Stimulated activated CD4-positive, alpha-beta T cell treated with anti-CD3 and anti-CD28 coated beads, Interleukin-12 subunit alpha, Interleukin-12 subunit beta, amount 100 ng/mL, for 4 hours (primary cell): Measurements from ENCODE around the gene NHEJ1.

ENCODE experiments used
- DNase-seq: peaks from one replicate; pipeline ENCODE4 v3.0.0-alpha.2; 2020

NHEJ1 gene

DNA sequence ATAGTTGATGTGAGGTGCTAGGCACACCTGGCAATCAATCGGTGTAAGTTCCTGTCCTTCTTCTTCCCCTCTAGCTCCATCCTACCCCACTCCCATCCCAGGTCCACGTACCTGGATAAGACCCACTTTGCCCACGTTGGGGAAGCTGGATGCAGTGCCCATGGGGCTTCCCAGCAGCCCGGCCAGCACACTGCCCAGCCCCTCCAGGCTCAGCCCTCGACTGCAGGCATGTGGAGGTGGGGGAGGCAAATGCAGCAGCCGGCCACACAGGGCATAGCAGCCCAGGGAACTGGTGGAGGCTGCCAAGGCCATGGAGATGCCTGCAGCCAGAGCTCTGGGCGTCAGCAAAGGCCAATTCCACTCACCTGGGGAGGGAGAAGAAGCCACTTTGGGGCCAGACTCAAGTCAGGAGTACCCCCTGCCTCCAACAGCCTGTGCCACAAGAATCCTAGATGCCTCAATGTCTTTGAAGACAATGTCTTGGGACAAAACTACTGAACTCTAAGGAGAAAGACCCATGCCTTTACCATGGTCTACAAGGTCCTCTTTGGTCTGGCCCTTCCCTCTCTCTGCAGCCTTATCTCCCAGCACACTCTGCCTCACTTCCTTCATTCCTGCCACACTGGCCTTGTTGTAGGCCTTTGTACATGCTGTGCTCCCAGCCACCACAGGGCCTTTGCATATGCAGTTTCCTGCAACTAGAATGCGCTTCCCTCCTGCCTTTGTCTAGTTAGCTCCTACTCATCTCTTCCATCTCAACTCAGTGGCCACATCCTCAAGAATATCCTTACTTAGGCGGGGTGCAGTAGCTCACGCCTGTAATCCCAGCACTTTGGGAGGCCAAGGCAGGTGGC is 4.7 kb upstream of the NHEJ1 start:
- no peak for DNase-seq

DNA sequence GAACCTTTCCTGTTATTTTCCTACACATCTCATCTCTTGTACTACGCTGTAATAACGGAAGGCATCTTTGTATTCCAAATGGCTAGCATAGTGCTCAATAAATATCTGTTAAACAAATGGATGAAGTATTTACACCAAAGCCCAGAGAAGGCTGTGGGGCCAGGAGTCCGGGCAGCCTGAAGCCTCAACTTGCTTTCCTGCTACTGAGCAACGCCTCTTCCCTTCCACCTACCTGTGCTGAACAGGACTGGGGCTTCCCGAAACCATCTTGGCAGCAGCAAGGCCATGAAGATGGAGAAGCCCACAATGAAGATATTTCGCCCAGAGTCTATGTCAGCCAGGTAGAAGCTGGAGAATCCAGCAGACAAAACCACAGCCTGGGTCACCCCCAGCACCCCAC is 2.5 kb upstream of the NHEJ1 start:
- DNase-seq = no peak

DNA sequence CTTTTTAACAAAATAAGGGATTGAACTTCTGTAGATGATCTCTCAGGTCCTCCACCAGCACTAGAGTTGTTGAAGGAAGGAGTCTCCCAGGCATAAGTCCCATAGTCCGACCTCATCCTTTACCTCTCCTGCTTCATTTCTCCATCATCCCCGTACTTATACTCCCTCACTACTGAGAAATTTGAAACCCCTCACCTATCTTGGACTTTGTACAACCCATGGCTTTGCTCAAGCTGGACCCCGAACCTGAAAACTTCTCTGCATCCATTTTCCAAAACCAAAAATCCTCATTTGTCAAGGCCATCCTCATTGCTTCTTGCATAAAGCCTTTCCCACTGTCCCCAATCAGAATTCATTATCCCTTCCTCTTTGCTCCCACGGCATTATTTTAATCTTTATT is 482 bp upstream of the NHEJ1 start:
- no peak for DNase-seq

DNA sequence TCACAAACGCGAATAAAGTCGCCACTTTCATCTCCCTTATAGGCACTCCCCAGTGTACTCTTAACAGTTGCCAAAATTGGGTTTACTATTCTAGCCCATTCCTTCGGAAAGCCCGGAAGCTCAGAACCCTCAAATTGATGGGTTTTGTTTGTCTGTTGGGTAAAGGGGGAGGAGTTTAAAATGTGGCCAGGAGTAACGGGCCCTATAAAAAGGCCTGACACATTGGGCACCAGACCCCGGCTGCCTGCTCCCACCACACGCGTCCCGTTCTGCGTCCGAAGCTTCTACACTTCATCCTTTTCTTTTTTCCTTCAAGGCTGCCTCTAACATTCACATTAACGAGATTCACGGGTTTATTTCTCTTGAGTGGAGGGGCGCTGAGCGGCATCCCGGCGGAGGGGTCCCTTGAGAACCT is 837 bp downstream of the NHEJ1 start:
- no peak for DNase-seq

DNA sequence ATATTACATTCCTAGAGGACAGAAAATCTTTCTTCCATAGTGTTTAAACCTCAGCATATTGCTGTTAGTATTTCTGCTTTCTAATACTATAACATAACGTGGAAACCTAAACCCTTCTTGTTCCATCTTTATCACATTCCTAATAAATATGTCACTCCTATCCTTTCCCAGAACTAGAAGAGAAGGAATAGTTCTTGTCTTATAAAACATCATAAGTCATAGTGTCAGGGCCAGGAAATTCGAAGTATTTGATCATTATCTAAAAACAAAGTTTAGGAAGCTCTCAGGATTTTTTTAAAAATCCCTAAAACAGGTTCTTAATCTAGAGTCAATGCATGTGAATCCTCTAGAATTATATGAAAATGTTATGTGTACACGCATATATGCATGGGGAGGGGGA is 2.0 kb downstream of the NHEJ1 start:
- no peak for DNase-seq

DNA sequence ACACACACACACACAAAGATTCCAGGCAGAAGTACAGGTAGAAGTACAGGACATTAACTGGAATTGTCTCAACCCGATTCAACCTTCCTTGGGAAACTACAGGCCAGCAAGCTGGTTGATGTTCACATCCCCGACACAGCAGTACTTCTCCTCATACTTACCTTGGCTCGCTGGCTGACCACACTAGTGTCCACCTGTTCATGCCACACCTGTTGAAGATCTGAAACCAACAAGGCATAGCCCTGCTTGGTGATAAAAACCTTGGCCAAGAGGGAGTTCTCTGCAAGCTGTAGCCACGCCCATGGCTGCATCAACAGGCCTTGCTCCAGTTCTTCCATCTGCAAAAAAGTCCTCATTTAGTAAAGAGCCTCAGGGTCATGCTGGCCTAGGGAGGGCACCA is 2.6 kb downstream of the NHEJ1 start:
- DNase-seq = no peak

DNA sequence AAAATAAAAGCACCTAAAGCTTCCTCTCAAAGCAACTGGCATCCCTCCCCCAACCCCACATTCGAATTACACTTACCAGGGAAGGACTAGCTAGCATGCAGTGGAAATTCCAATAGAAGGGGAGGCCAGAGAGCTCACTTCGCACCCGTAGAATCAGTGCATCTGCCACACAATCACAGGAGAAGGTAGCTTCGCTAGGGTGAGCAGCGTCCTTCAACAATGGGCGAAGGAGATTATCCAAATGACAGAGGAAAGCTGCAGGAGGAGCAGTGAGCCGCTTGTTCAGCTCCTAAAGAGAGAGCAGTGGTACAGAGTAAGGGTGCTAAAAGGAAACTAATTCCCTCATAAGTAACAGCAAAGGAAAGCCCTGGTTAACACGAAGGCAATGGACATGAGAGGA is 3.2 kb downstream of the NHEJ1 start:
- no peak for DNase-seq

DNA sequence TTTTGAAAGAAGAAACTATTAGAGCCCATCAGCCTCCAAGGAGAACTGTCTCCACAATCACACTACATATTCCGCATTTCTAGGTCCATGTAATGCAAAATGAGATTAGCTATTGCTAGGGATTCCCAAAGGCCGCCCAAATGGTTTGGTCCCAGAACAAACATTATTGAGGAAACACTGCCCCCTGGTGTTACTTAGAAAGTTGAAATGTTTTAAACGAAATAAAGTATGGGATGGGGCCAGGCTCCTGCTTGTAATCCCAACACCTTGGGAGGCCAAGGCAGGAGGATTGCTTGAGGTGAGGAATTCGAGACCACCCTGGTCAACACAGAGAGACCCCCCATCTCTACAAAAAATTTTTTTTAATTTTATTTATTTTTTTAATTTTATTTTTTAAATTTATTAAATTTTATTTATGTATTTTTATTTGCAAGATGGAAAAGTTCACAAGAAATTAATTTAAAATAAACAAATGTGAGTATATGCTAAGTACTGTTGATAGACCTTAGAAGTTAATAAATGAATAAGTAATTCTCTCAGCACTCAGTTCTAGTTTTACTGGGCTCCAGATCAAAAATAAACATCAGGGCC is 5.5 kb downstream of the NHEJ1 start:
- no peak for DNase-seq

DNA sequence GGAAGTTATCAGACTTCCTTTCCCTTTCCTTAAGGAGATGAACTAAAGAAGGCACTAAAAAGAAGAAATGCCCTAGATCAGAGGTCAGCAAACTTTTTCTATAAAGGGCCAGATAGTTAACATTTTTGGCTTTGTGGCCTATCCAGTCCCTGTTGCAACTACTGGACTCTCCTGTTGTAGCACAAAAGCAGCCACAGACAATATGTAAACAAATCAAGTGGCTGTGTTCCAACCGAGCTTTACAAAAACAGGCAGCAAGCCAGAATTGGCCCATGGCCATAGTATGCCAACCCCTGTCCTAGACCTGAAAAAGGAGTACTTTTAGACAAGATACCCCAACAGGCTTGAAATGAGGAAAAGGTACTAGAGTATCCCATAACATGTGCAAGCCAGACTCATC is 10.9 kb downstream of the NHEJ1 start:
- DNase-seq = no peak

DNA sequence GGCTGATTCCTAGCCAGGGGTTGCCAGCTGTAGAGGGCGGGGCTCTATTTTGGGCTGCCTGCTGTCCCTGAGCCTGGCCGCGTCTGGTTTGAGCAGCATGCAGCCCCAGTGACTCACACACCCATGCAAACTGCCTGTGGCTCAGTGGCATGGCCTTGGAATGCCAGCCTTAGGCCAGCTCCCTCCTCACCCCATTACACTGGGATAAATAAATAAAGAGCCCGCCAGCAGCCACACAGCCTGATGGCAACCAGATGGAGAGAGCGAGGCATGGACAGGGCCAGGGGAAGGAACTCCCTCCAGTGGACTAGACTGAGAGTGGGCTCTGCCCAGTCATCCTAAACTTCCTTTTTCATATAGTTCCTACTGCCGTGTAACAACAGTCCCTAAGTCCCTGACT is 18.3 kb downstream of the NHEJ1 start:
- no peak for DNase-seq

DNA sequence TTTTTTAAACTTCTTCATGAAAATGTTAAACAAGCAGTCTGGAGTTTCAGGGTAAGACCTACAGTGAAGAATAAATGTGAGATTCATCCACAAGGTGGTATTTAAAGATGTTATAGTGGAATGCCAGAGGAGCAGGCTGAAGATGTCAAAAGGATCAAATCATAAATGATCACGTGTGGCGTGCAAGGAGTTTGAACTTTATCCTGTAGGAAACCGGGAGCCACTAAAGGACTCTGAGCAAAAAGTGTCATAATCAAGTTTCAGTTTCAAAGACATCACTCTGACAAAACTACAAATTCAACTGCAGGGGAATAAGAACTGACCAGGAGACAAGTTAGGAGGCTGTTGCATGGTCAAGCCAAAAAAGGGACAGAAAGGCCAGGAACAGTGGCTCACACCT is 19.9 kb downstream of the NHEJ1 start:
- DNase-seq = no peak

DNA sequence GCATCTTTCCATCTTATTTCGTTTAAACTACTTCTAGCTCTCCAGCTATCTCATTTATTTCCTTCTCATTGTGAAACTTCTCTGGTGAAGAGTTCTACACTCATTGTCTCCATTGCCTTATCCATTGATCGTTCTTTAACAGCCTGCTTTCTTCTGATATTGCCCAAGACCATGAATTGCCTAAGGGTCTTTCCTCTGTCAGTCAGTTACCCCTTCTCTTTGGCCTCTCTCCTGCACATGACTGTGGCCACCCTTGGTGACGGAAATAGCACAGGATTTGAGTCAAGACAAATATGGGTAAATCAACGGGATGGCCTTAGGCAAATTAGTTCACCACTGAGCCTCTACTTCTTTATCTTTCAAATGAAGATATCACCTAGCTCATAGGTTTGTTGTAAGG is 26.6 kb downstream of the NHEJ1 start:
- no peak for DNase-seq

DNA sequence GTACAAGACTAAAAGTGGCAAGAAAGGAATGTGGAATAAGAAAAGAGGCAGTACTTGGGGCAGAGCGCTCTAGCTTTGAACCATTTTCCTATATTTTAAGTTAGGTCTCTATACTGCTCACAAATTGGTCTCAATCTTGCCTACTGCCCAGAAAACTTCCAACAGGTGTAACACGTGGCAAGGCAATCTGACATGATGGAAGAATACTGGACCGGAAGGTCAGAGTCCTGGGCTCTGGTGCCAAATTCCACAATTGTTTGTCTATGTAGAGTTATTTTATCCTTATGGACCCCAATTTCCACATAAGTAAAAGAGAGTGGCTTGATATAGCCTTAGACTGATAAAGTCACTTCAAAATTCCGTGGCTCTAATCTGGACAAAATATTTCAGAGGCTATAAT is 28.9 kb downstream of the NHEJ1 start:
- DNase-seq = no peak

DNA sequence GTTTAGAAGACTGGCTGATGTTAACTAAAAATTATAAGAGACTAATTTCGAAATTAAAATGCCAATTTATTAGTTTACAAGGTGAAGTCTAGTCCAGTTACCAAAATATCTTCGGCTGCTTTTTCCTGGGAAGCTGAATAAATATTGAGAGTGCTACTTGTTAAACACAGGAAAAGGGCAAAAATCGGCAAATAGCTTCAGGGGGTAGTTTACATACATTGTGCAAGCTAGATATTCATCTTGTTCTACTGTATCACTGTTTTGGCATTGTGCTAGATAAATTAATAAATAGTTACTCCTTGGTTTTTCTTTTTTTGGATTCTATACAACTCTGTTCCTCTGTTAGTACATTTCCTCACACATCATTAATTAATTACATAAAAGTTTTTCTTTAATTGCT is 29.3 kb downstream of the NHEJ1 start:
- DNase-seq = no peak

DNA sequence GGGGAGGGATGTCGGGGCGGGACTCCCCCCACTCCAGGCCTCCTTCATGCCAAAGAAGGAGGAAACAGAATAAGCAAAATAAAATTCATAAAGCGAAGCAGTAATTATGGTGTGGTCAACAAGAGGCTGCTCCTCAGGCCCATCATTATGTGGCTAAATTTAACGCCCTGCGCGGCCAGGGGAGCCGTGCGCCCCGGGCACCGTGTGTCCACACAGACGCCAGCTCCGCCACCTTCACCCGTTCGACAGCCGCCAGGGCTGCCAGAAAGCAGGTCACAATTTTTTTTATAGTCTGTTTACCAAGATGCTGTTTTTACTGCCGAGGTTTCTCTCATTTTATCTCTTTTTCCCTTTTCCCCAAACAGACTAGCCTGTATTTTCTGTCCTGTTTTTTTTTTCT is 31.0 kb downstream of the NHEJ1 start:
- DNase-seq = no peak

DNA sequence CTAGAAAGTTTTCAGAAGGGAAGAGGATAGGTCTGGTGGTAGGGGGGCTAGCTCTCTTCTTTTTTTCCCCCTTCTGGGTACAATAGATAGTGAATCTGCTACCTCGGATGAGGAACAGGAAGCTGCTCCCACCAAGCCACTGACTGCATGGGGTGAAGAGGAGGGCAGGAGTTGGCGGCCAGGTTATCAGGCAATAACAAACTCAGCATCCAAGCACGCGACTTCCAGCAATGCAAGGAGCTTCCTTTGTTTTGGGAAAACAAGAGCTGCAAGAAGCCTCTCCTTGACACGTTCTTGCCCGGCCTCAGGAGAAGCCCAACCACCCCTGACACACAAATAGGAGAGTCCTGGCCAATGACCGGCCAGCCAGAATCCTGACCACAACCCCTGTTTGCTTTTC is 32.2 kb downstream of the NHEJ1 start:
- no peak for DNase-seq

DNA sequence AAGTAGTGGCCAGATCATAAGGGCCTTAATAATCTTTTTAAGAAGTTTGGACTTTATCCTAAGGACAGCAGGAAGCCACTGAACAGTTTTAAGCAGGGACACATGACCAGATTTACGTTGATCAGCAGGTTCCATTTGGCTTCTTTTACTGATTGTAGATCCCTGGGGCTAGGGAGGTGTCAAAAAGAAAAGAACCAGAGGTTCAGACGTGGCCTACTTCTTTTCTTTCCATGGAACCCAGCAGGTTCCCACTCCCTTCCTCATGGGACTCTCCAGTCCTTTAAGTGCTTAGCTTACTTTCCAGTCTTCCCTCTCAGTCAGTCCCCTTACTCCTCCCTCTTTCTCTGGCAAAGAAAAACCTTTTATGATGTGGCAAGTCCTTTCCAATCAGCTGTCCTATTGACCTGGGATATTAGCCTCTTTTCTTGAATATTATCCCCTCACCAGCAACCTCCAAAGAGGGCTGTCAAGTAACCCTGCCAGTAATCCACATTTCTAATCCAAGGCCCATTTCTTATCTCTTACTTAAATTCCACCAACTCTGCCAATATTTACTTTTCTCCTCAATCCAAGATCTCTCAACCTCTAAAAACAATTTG is 33.5 kb downstream of the NHEJ1 start:
- no peak for DNase-seq

DNA sequence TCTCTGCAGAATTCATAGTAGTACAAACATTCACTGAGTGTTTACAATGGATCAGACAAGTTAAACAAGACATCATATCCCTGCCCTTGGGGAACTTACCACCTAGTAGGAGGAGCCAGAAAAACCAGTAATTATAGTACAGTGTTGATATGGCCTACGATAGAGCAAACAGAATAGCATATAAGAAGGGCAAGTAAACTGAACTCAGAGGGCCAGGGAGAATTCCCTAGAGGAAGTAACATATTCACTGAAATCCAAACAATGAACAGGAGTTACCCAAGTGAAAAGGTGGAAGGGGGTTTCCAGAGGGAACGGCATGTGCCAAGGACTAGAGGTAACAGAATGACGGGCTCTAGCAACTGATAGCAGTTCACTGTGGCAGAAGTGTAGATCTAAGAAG is 34.1 kb downstream of the NHEJ1 start:
- DNase-seq = no peak

DNA sequence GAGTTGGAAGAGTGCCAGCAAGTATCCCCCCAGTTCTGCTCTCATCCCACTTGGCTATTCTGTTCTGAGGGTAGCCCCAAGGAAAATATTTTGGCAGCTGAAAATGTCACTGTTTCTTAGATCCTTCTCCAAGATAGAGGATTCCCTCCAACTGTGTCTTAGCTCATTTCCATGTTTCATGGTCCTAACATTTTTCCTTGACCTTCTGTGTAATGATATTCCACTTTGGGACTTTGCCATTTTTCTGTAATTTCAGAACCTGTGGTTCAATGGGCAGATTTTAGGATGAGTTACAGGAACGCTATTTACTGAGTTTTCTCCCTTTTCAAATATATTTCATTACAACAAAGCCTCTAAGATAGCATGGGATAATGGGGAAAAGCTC is 34.7 kb downstream of the NHEJ1 start:
- no peak for DNase-seq

DNA sequence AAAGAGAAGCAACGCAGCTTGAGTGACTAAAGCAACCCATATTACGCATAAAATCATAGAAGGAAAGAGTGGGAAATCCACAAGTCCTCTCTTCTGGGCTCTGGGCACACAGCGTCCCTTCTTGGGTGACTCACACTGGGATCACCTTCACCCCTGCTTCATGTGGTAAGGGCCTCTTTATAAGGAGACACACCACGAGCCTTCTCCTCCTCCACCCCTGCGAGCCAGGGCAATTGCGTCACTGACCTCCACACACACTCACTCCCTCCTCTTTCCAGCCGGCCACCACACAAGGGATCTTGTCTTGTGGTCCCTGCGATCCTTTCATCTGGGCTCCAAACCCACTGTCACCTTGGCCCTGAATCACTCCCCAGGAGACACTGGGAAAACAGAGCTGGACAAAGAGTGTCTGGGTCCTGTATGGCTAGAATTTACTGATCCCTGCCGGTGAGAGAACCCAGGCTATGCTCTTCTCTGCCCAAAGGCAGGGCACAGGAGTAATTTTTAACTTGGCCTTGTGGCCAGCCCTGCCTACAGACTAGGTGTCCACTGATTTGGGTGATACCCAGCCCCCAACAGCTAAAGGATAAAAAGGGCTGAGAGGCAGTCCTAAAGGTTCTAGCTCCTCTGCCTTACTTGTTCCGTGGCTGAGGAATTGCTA is 35.3 kb downstream of the NHEJ1 start:
- no peak for DNase-seq

DNA sequence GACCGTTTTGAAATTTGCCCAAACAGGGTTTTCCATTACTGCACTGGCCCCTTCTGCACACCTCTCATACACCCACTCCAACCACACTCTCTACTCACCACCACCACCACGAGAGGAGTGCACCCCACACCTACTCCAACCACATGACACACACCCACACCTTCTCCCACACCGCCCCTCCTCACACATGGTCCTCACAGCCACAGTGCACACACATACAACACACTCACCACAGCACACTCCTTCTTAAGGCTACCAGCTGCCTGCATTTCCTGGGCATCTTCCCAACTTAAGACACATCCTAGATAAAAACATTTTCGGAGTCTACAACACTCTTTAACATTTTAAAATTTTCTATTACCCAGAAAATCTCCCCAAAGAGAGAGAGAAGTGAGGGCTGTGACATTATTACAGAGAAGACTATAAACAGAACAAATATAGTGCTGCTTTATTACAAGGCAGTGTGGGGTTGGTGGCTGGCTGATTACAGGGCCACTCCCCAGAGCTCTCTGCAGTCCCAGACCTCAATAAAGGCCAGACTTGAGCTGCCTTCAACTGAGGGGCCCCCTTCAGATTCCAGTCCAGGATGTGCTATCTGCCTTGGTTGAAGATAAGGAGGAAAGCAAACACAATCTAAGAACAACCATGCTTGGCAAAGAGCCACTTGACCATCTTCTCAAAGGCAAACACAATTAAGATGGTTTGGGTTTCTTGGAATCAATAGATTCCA is 36.1 kb downstream of the NHEJ1 start:
- DNase-seq = no peak

DNA sequence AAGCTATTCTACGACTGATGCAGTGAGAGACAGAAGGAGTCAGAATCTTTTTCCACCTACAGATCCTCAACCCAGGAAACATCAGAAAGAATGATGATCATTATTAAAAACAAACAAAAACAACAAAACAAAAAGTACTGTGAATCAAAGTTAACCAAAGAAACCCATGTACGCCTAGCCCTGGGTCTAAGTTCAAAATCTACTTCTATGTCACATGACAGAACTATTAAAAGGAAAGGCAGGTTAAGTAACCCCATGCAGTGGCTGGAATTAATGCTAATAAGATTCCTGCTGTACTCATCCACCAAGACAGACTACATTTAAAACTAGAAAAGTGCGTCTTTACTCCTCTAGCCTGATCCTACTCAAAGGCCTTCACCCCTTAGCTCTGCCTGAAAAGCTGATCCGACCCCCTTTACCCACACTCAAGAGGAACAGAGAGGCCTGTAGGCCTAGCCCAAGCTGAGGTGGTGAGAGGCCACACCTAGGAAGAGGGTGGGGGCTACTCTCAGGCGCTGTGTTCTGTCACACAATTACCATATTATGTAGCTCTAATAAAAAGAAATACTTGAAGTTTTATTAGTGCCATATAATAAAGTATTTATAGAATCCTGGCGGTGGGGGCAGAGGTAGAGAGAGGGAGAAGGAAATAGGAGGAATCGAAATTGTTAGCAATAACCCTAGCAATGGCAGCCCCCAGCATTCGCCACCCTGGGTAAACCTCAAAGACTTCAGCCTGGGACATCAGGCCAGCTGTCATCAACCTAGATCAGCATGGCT is 37.1 kb downstream of the NHEJ1 start:
- DNase-seq = no peak
